Lung microvascular endothelial cell (primary cell): Measurements from ENCODE around the gene IPO9. TPM values are rescaled to one million over a fixed set of nuclear protein-coding genes. Genes with fewer than 3 reads are reported as not detected.
A peak's percentile ranks its signal among the peaks of the same experiment; 100 is the strongest.

Source experiments
- DNase-seq, 2 donors: peaks; one replicate each; pipeline versions ENCODE4 v3.0.0 to v3.0.0-alpha.2; 2010; ENCODE audit warnings: low read depth in 2 of 2
- total RNA-seq: library from RNA; depleted of rRNA; stranded (reverse); fragments of >200 nt; gene quantifications from 2 replicates; pipeline ENCODE4 v1.2.1, GENCODE V29; 2014

IPO9 gene
- total RNA-seq, 1 donor from 2014 or later = 15.7 TPM

DNA sequence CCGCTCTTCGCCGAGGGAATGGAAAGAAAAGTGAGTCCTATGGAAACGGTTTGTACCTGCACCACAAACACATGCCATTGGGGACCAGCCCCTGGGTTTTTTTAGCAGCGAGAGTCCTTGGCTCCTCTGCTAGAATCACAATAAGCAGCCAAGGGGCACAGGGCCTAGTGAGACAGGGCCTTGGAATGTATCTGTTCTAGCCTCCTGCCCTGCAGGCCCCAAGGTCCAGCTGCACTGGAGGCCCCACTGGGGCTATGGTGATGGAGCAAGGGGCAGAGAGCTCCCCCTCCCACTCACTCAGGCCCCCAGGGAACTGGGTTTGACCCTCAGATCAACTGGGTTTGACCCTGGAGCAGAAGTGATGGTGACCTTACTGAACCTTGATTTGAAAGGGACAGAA is 74.2 kb downstream of the IPO9 start:
- no peak for DNase-seq

DNA sequence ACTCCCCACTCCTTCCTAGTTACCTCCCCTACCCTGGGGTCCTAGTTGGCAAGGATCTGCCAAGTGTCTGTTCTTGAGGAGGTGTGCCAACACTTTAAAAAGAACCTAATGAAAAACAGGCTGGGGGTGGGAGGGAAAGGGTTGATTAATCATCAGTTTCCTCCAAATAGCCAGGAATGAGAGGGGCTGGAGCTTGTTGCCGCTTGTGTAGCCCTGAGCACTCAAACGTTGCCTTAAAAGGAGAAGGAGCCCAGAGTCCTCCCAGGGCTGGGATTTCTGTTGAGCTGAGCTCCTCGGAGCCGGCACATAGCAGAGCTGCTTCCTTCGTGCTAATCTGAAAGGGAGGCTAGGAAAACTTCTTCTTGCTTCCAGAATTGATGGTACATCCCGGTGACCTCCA is 75.6 kb downstream of the IPO9 start:
- DNase-seq = peak in 1 of 2 donors; percentile 87

DNA sequence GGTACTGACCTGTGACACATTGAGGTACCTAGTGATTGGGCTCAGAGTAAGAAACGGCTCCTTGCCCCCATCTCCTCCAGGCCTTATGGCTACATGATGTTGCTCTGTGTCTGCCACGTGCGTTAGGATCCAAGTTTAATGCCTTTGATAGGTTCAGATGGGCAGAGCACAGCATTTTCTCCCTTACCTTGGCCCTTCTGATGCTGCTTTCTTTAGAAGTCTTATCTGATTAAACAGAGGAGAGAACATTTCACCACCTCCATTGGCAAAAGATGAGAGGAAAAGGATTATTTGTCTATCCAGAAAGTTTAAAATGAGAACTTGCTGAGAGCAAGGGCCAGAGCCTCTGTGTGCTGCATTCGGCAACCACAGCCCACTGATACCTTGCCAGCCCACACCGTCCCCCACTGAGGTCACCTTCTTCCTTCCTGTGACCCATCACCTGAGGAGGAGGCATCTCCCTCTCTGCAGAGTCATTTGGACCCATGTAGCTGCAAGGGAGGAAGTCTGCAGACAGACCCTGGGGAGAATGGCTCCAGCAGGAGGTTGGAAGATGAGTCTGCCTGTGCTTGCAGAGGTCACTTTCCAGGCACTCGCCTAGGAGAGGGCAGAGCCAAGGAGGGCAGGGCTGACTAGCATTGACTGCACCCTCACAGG is 76.4 kb downstream of the IPO9 start:
- DNase-seq = no peak

GRCh38 chr1:201906336-201906735 is 77.4 kb downstream of the IPO9 start:
- DNase-seq = no peak

DNA sequence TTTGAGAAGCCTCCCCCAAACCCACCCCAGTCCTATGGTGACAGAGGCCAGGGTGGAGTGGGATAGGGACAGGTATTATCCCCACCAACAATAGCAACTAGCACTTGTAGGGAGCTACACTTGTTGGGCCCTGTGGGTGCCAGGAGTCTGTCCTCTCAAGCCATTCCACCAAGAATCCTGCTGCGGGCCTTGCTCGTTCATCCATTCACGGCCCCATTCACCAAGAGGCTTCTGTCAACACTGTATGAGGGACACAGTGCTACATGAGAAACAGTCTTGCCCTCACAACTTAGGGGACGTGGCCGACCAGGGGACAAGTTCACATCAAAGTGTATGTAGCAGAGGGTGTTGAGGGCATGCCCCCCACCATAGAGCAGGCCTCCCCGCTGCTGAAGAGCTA is 78.7 kb downstream of the IPO9 start:
- DNase-seq = no peak

DNA sequence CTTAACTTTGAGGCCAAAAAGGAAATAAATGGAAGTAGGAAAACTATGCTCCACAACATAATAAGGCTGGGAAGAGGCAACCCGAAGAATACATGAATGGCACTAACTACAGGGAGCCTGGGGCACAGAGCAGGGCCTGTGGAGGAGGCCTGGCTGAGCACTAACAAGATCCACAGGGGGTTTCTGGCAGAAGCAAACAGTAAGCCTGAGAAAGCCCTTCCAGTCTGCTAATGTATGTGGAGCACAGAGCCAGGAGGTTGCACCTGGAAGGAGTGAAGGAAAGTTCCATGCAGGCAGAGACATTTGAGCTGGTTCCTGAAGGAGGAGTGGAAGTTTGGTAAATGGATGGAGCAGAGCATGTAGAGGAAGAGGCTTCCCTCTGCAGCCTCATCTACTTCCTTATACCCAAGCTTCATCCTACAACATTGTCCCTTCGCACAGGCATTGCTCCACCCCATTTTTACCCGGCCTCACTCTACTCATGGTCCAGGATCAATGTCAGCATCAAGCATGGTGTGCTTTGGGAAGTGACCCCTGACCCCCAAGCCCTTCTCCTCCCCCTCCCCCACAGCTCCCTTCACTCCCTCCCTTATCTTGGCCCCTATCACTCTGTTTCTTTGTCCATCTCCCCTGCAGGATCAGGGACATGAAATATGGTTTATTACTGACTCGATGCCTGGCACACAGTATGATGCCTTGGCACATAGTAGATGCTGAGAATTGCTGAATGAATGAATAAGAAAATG is 83.0 kb downstream of the IPO9 start:
- DNase-seq = no peak

DNA sequence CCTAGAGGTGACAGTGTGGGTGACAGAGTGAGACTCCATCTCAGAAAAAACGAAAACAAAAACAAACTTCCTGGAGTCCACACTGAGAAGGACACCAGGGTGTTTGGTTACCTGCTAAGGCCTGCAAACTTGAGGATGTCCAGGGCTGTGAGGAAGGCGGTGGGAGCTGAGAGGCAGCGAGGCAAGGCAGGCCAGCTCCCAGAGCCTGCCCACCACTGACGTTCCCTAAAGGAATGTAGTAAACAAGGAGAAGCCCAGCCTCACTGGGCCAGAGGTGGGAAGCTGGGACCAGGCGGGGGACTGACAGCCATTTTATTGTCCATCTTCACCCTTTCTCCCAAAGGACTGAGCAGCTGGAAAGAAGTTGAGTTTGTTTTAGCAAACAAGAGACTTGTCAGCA is 83.9 kb downstream of the IPO9 start:
- DNase-seq = peak in 1 of 2 donors; percentile 13

- DNase-seq = no peak
Observed at GRCh38 chr1:201914456-201915235, 85.7 kb downstream of the IPO9 start.

DNA sequence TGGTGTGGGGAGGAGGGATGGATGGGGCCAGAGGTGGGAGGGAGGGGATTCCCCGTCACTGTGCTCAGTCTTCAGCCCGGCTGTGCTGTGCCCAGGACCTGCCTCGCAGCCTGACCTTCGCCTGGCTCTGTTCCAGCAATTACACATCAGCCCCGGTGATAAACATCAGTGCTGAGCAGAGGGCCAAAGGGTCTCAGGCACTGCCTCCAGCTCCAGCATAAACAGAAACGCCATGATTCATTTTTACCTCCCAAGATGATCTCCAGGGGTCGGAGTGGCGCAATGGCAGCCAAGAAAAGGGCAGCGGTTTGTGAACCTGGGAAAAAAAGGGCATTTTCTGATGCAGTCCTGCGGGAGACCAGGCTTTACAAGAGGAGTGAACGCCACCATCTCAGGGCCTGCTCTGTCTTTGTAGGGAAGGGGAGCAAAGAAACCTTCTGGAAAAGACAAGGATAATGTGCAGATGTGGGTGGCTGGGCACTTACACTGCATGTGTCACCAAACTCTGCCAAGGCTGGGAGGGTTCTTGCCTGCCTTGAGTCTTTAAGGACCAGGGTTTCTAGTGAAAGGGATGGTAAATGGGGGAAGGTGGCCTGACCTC is 87.8 kb downstream of the IPO9 start:
- peak; percentile 95 to 96 for DNase-seq

DNA sequence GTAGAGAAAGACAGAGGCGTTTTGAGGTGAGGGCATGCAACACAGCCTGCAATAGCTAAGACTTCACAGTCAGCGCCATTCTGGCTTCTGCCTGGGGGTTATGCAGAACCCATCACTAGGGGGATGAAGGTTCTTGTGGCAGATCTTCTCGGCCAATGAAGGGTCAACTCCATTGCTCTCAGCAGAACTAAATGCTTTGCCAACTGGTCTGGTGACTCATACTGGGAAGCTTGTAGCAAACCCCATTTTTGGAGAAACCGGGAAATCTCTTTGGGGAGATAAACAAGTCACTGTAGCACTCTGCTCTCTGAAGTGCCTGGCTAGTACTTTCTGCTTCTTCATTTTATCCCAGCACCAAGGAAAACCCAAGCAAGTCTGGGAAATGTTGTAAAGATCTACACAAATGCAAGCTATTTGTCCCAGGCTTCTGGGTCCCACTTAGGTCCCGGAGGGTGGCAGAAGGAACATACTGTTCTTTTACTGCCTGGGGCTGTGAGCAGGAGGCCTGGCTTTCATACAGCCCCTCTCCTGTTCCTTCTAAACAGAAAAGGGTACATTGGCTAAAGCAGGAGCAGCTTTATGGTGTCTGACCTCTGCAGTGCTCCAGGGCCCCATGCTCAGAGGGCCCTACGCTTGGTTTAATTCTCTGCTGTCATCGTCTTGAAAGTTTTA is 88.5 kb downstream of the IPO9 start:
- DNase-seq = peak; percentile 20 to 82

DNA sequence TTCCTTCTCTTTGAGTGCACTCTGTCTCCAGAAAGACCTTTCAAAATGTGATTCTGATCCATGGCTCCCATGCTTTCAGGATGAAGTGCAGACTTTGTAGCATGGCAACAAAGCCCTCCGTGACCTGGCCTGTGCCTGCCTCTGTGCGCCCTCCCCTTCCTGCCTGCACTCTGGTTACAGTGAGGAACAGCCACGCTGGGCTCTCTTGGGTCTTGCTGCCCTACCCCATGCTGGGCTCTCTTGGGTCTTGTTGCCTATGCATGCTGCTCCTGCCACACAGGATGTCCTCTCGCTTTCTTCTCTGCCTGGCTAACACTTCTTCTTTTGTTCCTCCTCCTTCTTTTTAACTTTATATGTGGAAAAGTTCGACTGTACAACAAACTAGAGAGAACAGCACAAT is 89.4 kb downstream of the IPO9 start:
- no peak for DNase-seq

DNA sequence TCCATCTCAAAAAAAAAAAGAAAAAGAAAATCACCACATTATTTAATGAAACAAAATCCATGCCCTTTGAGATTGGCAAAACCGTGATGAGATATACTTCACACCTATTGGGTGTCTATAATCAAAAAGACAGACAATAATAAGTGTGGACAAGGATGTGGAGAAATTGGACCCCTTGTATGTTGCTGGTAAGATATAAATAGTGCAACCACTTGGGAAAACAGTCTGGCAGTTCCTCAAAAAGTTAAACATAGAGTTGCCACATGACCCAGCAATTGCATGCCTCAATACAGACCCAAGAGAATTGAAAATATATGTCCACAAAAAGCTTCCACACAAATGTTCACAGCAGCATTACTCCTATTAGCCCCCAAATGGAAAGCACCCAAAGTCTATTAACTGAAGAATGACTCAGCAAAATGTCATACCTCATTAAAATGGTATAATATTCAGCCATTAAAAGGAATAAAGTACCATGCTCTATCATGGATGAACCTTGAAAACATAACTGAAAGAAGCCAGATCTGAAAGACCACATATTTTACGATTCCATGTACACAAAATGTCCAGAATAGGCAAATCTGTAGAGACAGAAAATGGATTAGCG is 93.1 kb downstream of the IPO9 start:
- no peak for DNase-seq

DNA sequence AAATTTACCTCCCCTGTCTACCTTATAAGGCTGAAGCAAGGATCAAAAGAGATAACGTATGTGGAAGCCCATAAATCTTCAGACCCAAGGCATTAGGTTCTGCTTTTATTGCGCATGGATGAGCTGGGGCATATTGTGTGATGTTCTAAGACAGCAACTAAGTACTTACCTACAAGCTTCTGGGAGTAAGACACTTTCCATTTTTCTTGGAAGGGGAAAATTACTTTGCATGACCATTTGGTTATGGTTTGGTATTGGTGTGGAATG is 96.3 kb downstream of the IPO9 start:
- DNase-seq = no peak

- DNase-seq = no peak
Observed at GRCh38 chr1:201925981-201926645, 97.2 kb downstream of the IPO9 start.

DNA sequence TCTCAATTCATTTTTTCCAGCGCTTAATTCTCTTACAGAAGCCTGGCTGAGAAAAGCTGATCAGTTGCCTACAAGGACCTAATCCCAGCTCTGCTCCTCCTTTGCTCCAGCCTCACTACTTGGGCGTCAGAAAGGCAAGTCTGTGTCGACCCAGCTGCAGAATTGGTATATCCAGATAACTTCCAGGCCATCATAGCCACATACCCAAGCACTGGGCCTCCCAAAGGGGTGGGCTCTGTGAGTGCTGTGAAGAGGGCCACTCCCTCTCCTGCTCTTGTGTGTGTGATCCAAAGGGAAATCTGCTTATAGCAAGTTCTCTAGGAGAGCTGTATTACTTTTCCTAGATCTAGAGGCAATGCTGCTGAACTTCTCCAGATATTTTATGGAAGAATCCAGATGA is 99.3 kb downstream of the IPO9 start:
- no peak for DNase-seq

DNA sequence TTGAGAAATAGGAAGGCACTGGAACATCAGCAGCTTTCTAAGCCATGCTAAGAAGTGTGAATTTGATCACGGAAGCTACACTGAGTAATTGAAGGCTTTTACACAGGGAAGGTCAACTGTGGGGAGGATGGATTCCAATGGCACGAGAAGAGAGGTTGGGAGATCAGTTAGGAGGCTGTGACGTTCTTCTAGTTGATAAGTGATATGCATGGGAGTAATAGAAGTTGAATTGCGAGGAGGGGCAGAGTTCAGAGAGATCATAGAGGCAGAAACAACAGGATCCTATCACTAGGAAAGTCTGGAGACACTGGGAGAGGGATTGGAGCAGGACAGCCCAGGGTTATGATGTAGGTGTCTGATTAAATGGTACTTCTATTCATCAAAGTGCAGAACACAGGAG is 101.2 kb downstream of the IPO9 start:
- DNase-seq = no peak

- no peak for DNase-seq
Observed at GRCh38 chr1:201930803-201931202, 101.8 kb downstream of the IPO9 start.
